HepG2 (cell line): Measurements from ENCODE around the gene HNRNPUL2. TPM values are rescaled to one million over a fixed set of nuclear protein-coding genes. Genes with fewer than 3 reads are reported as not detected.
A peak's percentile ranks its signal among the peaks of the same experiment; 100 is the strongest.

ENCODE experiments used
- ATAC-seq: fragments of 200-7000 bp; cut with Tn5 transposase; 3 replicates; pipeline ENCODE4 v1.9.1; 2020; ENCODE audit warnings: mild to moderate bottlenecking, moderate library complexity
- BruUV-seq: library from RNA; stranded (reverse); fragments of 400-500 nt; replicated peaks from 2 replicates; lab custom pipeline; 2021; lab: Mats Ljungman, UMichigan
- CTCF ChIA-PET: fragments of 300-600 bp; formaldehyde crosslinking; extraction: SDS; loops from one replicate; lab custom pipeline; 2021; ENCODE audit warnings: low total read pairs, inconsistent platforms, low intra/inter-chr PET ratio; lab: Yijun Ruan, JAX
- POLR2A ChIA-PET: fragments of 350-600 bp; sonication (Branson Sonifier 250); formaldehyde crosslinking; loops from one replicate; lab custom pipeline; 2020; ENCODE audit warnings: antibody characterized with exemption, inconsistent platforms; lab: Yijun Ruan, JAX
- DNase-seq: peaks from one replicate; pipeline ENCODE4 v3.0.0-alpha.2; 2015; ENCODE audit warnings: low spot score
- FAIRE-seq: peaks from 3 replicates; lab custom pipeline; 2011; peaks lifted over from hg19 to GRCh38; lab: Jason Lieb, UNC
- H2AFZ ChIP-seq: one replicate; pipeline ENCODE4 v1.6.1; 2011; ENCODE audit warnings: low read length, inconsistent platforms
- H3K27ac ChIP-seq: fragments of 300-600 bp; 3 replicates; pipeline ENCODE4 v1.8.0; 2011; ENCODE audit warnings: mixed run types, mild to moderate bottlenecking, mixed read lengths, low read length, inconsistent platforms; ENCODE audit not compliant: insufficient read depth; ENCODE audit errors: extremely low read length
- H3K27me3 ChIP-seq, 2 experiments: fragments of 200-600 bp in 1 of 2; 2 replicates in 1 of 2; 3 replicates in 1 of 2; pipeline versions ENCODE4 v1.6.0 to v1.8.0; 2011; ENCODE audit warnings: low read length in 2 of 2, mild to moderate bottlenecking in 2 of 2, moderate library complexity in 2 of 2, inconsistent platforms in 1 of 2; ENCODE audit not compliant: insufficient read depth in 2 of 2, control insufficient read depth in 1 of 2
- H3K36me3 ChIP-seq, 2 experiments: fragments of 200-600 bp in 1 of 2; replicated peaks in 1 of 2; 2 replicates in 1 of 2; 3 replicates in 1 of 2; pipeline versions ENCODE4 v1.5.1 to v1.8.0; 2011; ENCODE audit warnings: low read length in 2 of 2, inconsistent platforms in 1 of 2; ENCODE audit not compliant: insufficient read depth in 2 of 2, control insufficient read depth in 1 of 2
- H3K4me1 ChIP-seq: 2 replicates; pipeline ENCODE4 v1.5.1; 2012; ENCODE audit warnings: low read length, inconsistent platforms; ENCODE audit not compliant: insufficient read depth
- H3K4me2 ChIP-seq: 2 replicates; pipeline ENCODE4 v1.6.0; 2011; ENCODE audit warnings: low read depth, low read length, inconsistent platforms
- H3K4me3 ChIP-seq, 3 experiments: fragments of 200-600 bp in 1 of 3; sonication (generic), shearing (Covaris generic) in 1 of 3; replicated peaks in 1 of 3; 2 replicates each; pipeline ENCODE4 v1.5.1; 2011 to 2016; ENCODE audit warnings: low read length in 3 of 3, inconsistent platforms in 2 of 3, low read depth in 2 of 3, mild to moderate bottlenecking in 2 of 3, control low read depth in 1 of 3, mixed read lengths in 1 of 3; ENCODE audit not compliant: insufficient read depth in 1 of 3
- H3K79me2 ChIP-seq: one replicate; pipeline ENCODE4 v1.6.1; 2011; ENCODE audit warnings: low read length, inconsistent platforms; ENCODE audit not compliant: insufficient read depth
- H3K9ac ChIP-seq: 2 replicates; pipeline ENCODE4 v1.6.0; 2011; ENCODE audit warnings: mild to moderate bottlenecking, low read depth, low read length, inconsistent platforms; ENCODE audit not compliant: insufficient read depth
- H3K9me3 ChIP-seq: 2 replicates; pipeline ENCODE4 v1.5.1; 2012; ENCODE audit warnings: mild to moderate bottlenecking, low read length
- H4K20me1 ChIP-seq: 2 replicates; pipeline ENCODE4 v1.6.0; 2011; ENCODE audit warnings: inconsistent platforms, mild to moderate bottlenecking, low read length, moderate library complexity; ENCODE audit not compliant: insufficient read depth
- DMAP1 ChIP-seq: IDR thresholded peaks from 2 replicates; pipeline ENCODE4 v1.6.1; 2016
- HDAC1 ChIP-seq: sonication (generic); formaldehyde crosslinking; IDR thresholded peaks from 2 replicates; pipeline ENCODE4 v1.5.1; 2020; ENCODE audit warnings: mild to moderate bottlenecking, missing genetic modification reagents
- REPIN1 ChIP-seq: sonication (generic); formaldehyde crosslinking; IDR thresholded peaks from 2 replicates; pipeline ENCODE4 v1.8.0; 2022; ENCODE audit warnings: missing genetic modification reagents, low read depth, mild to moderate bottlenecking, borderline replicate concordance
- TEAD2 ChIP-seq: sonication (generic); formaldehyde crosslinking; IDR thresholded peaks from 2 replicates; pipeline ENCODE4 v1.9.0; 2021; ENCODE audit warnings: missing genetic modification reagents
- ZNF331 ChIP-seq: sonication (generic); formaldehyde crosslinking; IDR thresholded peaks from 2 replicates; pipeline ENCODE4 v1.4.0; 2020; ENCODE audit warnings: missing genetic modification reagents
- ZNF343 ChIP-seq: sonication (generic); formaldehyde crosslinking; IDR thresholded peaks from 2 replicates; pipeline ENCODE4 v1.4.0; 2020; ENCODE audit warnings: mild to moderate bottlenecking, missing genetic modification reagents
- ZNF451 ChIP-seq: sonication (generic); formaldehyde crosslinking; IDR thresholded peaks from 2 replicates; pipeline ENCODE4 v1.5.0; 2020; ENCODE audit warnings: mild to moderate bottlenecking, missing genetic modification reagents
- ZNF883 ChIP-seq: sonication (generic); formaldehyde crosslinking; IDR thresholded peaks from 2 replicates; pipeline ENCODE4 v1.5.1; 2020; ENCODE audit warnings: mild to moderate bottlenecking, missing genetic modification reagents; ENCODE audit errors: not compliant biosample characterization
- WGBS: methylation state at CpG from one replicate; pipeline ENCODE4 v1.1.6; 2017; ENCODE audit warnings: low lambda C conversion rate; 5-methylcytosine and 5-hydroxymethylcytosine counted together
- in situ Hi-C: cut with HindIII; loops from 2 replicates; pipeline ENCODE4 v1.10.0; 2017; ENCODE audit warnings: low pct_unique_long_range_greater_than_20kb; ENCODE audit not compliant: extremely low pct_ligation_motif_present
- intact Hi-C: fragments of 100-400 bp; cut with micrococcal nuclease; formaldehyde crosslinking; loops from one replicate; pipeline ENCODE4 v1.10.0; 2022; ENCODE audit not compliant: unreplicated experiment
- polyA plus RNA-seq, 8 experiments: library from polyadenylated mRNA; depleted of rRNA in 3 of 8; stranded (reverse) in 7 of 8; unstranded in 1 of 8; fragments of >200 nt; fragmentation: Illumina TruSeq in 4 of 8; extraction: Trizol in 4 of 8; gene quantifications; 2 replicates each; pipeline versions ENCODE4 v1.2.1 to v1.2.3, GENCODE V29; 2011 to 2016; ENCODE audit warnings: low read depth in 4 of 8, missing spikeins in 1 of 8, mixed read lengths in 1 of 8; ENCODE audit not compliant: insufficient read depth in 1 of 8
- total RNA-seq, 5 experiments: library from RNA; depleted of rRNA; stranded (reverse); fragments of >200 nt; fragmentation: Illumina TruSeq; extraction: Trizol; gene quantifications; 2 replicates each; pipeline ENCODE4 v1.2.3, GENCODE V29; 2016; ENCODE audit warnings: low read depth in 1 of 5
- TF ChIP-seq, protein P1 (sequence below): sonication (generic); formaldehyde crosslinking; IDR thresholded peaks from 2 replicates; pipeline ENCODE4 v1.5.0; 2020; ENCODE audit warnings: mild to moderate bottlenecking, missing genetic modification reagents
- TF ChIP-seq, protein P2 (sequence below): IDR thresholded peaks from 2 replicates; pipeline ENCODE4 v1.6.1; 2016; ENCODE audit warnings: missing compliant biosample characterization, missing genetic modification reagents, borderline replicate concordance
- TF ChIP-seq, protein P3 (sequence below): sonication (generic); formaldehyde crosslinking; IDR thresholded peaks from 2 replicates; pipeline ENCODE4 v1.5.1; 2020; ENCODE audit warnings: missing genetic modification reagents, mild to moderate bottlenecking, borderline replicate concordance
- TF ChIP-seq, protein P4 (sequence below): fragments of 450-650 bp; IDR thresholded peaks from 2 replicates; pipeline ENCODE4 v1.6.1; 2016
- TF ChIP-seq, protein P5 (sequence below): sonication (generic); formaldehyde crosslinking; IDR thresholded peaks from 2 replicates; pipeline ENCODE4 v1.5.1; 2020; ENCODE audit warnings: mild to moderate bottlenecking, missing genetic modification reagents, moderate library complexity

The HNRNPUL2 gene
- total and polyA plus RNA-seq, 2 of the 13 experiments (the other 11 are each of a cell fraction or from before 2014, with no cell fraction given) = 8.4 to 9.6 TPM

DNA sequence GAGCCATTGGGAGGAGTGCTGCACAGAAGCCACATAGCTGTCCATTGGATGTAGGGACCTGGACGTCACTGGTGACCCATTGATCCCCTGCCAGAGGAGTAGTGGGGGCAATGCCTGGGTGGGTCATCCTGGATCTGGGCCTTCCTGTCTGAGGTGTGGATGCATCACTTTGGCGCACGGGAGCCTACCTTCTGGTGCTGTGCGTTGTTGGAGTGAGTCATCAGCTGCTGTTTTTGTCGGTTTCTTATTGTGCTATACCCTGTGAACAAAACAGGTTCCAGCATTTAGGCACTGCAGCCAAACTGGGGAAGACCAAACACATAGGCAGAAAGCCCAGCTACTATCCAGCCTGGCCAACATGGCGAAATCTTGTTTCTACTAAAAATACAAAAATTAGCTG, 47.1 kb upstream of the HNRNPUL2 start (continued):
- TF ChIP-seq, protein P1, sequence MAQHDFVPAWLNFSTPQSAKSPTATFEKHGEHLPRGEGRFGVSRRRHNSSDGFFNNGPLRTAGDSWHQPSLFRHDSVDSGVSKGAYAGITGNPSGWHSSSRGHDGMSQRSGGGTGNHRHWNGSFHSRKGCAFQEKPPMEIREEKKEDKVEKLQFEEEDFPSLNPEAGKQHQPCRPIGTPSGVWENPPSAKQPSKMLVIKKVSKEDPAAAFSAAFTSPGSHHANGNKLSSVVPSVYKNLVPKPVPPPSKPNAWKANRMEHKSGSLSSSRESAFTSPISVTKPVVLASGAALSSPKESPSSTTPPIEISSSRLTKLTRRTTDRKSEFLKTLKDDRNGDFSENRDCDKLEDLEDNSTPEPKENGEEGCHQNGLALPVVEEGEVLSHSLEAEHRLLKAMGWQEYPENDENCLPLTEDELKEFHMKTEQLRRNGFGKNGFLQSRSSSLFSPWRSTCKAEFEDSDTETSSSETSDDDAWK (CRISPR knock-in tag) = no peak
- no peak for TF ChIP-seq HDAC1 (CRISPR knock-in tag)
- TF ChIP-seq, protein P2, sequence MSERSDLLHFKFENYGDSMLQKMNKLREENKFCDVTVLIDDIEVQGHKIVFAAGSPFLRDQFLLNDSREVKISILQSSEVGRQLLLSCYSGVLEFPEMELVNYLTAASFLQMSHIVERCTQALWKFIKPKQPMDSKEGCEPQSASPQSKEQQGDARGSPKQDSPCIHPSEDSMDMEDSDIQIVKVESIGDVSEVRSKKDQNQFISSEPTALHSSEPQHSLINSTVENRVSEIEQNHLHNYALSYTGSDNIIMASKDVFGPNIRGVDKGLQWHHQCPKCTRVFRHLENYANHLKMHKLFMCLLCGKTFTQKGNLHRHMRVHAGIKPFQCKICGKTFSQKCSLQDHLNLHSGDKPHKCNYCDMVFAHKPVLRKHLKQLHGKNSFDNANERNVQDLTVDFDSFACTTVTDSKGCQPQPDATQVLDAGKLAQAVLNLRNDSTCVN (CRISPR knock-in tag) = no peak

DNA sequence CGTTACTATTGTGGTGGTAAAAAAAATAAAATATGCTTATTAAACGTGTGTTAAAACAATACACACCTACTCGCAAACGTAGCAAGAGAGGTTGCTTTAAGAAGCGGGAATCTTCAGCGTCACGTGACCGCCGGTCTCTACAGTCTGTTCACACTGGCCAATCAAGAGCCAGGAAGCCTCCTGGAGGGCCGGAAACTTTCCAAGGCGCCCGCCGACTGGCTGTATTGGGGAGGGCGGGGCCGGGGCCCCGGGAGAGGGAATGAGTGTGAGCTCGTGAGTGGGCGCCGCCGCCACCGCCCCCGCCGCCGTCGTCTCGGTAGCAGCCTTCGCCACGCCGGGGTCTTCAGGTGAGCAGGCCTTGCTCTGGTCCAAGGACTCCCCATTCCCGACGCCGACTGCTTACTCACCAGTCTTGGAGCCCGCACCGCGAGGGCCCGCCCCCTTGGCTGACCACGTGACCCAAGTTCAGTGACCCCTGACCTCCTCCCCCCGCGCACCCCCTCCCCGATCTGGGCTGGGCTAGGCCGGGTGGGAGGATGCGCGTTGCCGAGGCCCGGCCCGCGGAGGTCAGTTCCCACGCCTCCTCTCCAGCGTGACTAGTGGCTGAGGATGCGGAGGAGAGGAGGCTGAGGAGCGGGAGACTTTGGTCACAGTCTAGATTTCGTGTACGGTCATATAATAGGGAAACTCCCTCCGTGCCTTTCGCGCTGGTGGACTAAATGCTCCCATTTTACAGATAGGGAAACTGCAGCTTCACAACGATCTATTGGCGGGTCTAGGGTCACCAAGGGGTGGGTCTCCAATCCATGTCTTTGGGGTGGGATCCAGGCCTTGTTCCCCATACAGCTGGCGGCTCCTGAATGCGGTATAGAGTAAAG, 44.1 kb upstream of the HNRNPUL2 start, which contains the start of gene TAF6L:
TSS of gene TAF6L (plus strand) at position 253 of the 878 bp plus-strand sequence. CDS start 4,388 bp downstream, outside the sequence.
- WGBS = 5% methylated on average over 11 of the region's 60 CpGs
- peak; percentile 93 for ATAC-seq
- H3K9me3 ChIP-seq = no peaks in the 10 kb centered on the region
- H3K36me3 ChIP-seq = peaks cover 6 to 16% of the 10 kb centered on the region in 2 experiments
- TSS peak; percentile 64 for BruUV-seq
- H3K27ac ChIP-seq = peak within 1 kb of the TSS; percentile 92
- CTCF ChIA-PET = no interaction called here
- no peaks in the 10 kb centered on the region; a peak in 1 of 5 replicates for H3K27me3 ChIP-seq
- peak within 1 kb of the TSS; percentile 76 for H3K9ac ChIP-seq
- DNase-seq = peak; percentile 97
- H3K4me3 ChIP-seq = peak within 1 kb of the TSS; percentile 64 to 78 (median 65)
- H3K4me1 ChIP-seq = peaks cover 23% of the 10 kb centered on the region
- peaks cover 10% of the 10 kb centered on the region for H3K79me2 ChIP-seq
- peak within 1 kb of the TSS; percentile 95 for H3K4me2 ChIP-seq
- in situ Hi-C loops = no loop called here
- peak within 1 kb of the TSS; percentile 84 for H2AFZ ChIP-seq
- peak; percentile 94 for FAIRE-seq
- H4K20me1 ChIP-seq = no peaks in the 10 kb centered on the region
- POLR2A ChIA-PET = interaction anchor here (0.7 to 4.9 kb wide), 23 partner anchors 9 to 180 kb away, joined by 3 to 68 read pairs (median 6); partner anchors contain the start of genes BSCL2, C11orf98, CSKMT and HNRNPUL2
- intact Hi-C loops = no loop called here
- TF ChIP-seq, protein P3, sequence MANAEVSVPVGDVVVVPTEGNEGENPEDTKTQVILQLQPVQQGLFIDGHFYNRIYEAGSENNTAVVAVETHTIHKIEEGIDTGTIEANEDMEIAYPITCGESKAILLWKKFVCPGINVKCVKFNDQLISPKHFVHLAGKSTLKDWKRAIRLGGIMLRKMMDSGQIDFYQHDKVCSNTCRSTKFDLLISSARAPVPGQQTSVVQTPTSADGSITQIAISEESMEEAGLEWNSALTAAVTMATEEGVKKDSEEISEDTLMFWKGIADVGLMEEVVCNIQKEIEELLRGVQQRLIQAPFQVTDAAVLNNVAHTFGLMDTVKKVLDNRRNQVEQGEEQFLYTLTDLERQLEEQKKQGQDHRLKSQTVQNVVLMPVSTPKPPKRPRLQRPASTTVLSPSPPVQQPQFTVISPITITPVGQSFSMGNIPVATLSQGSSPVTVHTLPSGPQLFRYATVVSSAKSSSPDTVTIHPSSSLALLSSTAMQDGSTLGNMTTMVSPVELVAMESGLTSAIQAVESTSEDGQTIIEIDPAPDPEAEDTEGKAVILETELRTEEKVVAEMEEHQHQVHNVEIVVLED (CRISPR knock-in tag) = no peak; the same call in 1 of the 2 replicates
- TF ChIP-seq ZNF883 (CRISPR knock-in tag) = peak; percentile 56
- TF ChIP-seq, protein P4, sequence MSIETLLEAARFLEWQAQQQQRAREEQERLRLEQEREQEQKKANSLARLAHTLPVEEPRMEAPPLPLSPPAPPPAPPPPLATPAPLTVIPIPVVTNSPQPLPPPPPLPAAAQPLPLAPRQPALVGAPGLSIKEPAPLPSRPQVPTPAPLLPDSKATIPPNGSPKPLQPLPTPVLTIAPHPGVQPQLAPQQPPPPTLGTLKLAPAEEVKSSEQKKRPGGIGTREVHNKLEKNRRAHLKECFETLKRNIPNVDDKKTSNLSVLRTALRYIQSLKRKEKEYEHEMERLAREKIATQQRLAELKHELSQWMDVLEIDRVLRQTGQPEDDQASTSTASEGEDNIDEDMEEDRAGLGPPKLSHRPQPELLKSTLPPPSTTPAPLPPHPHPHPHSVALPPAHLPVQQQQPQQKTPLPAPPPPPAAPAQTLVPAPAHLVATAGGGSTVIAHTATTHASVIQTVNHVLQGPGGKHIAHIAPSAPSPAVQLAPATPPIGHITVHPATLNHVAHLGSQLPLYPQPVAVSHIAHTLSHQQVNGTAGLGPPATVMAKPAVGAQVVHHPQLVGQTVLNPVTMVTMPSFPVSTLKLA = 0 out of 2 replicates have a peak, but pooled peaks have one; percentile 19
- peak; percentile 48; the same call in 1 of the 2 replicates for TF ChIP-seq TEAD2
- TF ChIP-seq ZNF451 (CRISPR knock-in tag) = no peak
- TF ChIP-seq ZNF331 (CRISPR knock-in tag) = peak; percentile 79
- no peak; the same call in 1 of the 2 replicates for TF ChIP-seq REPIN1 (CRISPR knock-in tag)
- peak; percentile 69; the same call in 1 of the 2 replicates for TF ChIP-seq DMAP1 (CRISPR knock-in tag)
- 0 out of 2 replicates have a peak, but pooled peaks have one; percentile 29 for TF ChIP-seq ZNF343 (CRISPR knock-in tag)
- TF ChIP-seq, protein P5, sequence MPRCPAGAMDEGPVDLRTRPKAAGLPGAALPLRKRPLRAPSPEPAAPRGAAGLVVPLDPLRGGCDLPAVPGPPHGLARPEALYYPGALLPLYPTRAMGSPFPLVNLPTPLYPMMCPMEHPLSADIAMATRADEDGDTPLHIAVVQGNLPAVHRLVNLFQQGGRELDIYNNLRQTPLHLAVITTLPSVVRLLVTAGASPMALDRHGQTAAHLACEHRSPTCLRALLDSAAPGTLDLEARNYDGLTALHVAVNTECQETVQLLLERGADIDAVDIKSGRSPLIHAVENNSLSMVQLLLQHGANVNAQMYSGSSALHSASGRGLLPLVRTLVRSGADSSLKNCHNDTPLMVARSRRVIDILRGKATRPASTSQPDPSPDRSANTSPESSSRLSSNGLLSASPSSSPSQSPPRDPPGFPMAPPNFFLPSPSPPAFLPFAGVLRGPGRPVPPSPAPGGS = 0 out of 2 replicates have a peak, but pooled peaks have one; percentile 14
